HepG2 (cell line): ENCODE results near the gene ABCC3. TPM values are rescaled to one million over a fixed set of nuclear protein-coding genes. Genes with fewer than 3 reads are reported as not detected.

Experiments used
- DNMT1 ChIP-seq: sonication (generic); formaldehyde crosslinking; IDR thresholded peaks from 2 replicates; pipeline ENCODE4 v1.5.1; 2020; ENCODE audit warnings: mild to moderate bottlenecking, missing genetic modification reagents
- EHMT2 ChIP-seq: fragments of 200-600 bp; sonication (generic); IDR thresholded peaks from 2 replicates; pipeline ENCODE4 v1.7.0; 2017; ENCODE audit warnings: antibody characterized with exemption, low read depth, low read length, borderline replicate concordance
- ELF3 ChIP-seq: IDR thresholded peaks from 2 replicates; pipeline ENCODE4 v1.6.1; 2016; ENCODE audit warnings: missing genetic modification reagents, missing compliant biosample characterization
- ESRRA ChIP-seq: sonication (generic); formaldehyde crosslinking; IDR thresholded peaks from 2 replicates; pipeline ENCODE4 v1.5.1; 2020; ENCODE audit warnings: mild to moderate bottlenecking, low read depth, missing genetic modification reagents
- HNRNPL ChIP-seq: fragments of 200-400 bp; formaldehyde crosslinking; IDR thresholded peaks from 2 replicates; pipeline ENCODE4 v1.6.1; 2017; ENCODE audit warnings: mild to moderate bottlenecking, low read depth, low read length
- HOXD1 ChIP-seq: sonication (generic); formaldehyde crosslinking; IDR thresholded peaks from 2 replicates; pipeline ENCODE4 v1.5.0; 2020; ENCODE audit warnings: missing genetic modification reagents
- KAT2B ChIP-seq: fragments of 150-350 bp; IDR thresholded peaks from 2 replicates; pipeline ENCODE4 v1.6.1; 2014; ENCODE audit warnings: low read depth, low read length, borderline replicate concordance
- MEF2D ChIP-seq: sonication (generic); formaldehyde crosslinking; IDR thresholded peaks from 2 replicates; pipeline ENCODE4 v1.5.1; 2020; ENCODE audit warnings: mild to moderate bottlenecking, missing genetic modification reagents
- PTBP1 ChIP-seq: fragments of 200-400 bp; formaldehyde crosslinking; IDR thresholded peaks from 2 replicates; pipeline ENCODE4 v1.6.1; 2018; ENCODE audit warnings: low read length, low read depth; ENCODE audit not compliant: poor library complexity, severe bottlenecking
- SALL1 ChIP-seq: sonication (generic); formaldehyde crosslinking; IDR thresholded peaks from 2 replicates; pipeline ENCODE4 v1.8.0; 2022; ENCODE audit warnings: mild to moderate bottlenecking, missing genetic modification reagents
- SNAI1 ChIP-seq: sonication (generic); formaldehyde crosslinking; IDR thresholded peaks from 2 replicates; pipeline ENCODE4 v1.5.0; 2020; ENCODE audit warnings: mild to moderate bottlenecking, missing genetic modification reagents, borderline replicate concordance
- SRY ChIP-seq: sonication (generic); formaldehyde crosslinking; IDR thresholded peaks from 2 replicates; pipeline ENCODE4 v1.8.0; 2022; ENCODE audit warnings: mild to moderate bottlenecking, missing genetic modification reagents
- SYNCRIP ChIP-seq: fragments of 200-400 bp; formaldehyde crosslinking; IDR thresholded peaks from 2 replicates; pipeline ENCODE4 v1.6.1; 2018; ENCODE audit warnings: mild to moderate bottlenecking, low read depth, low read length; ENCODE audit not compliant: insufficient read depth
- TARDBP ChIP-seq: sonication (generic); formaldehyde crosslinking; IDR thresholded peaks from 2 replicates; pipeline ENCODE4 v1.8.0; 2022; ENCODE audit warnings: mild to moderate bottlenecking, missing genetic modification reagents
- TCF7 ChIP-seq: sonication (generic); IDR thresholded peaks from 2 replicates; pipeline ENCODE4 v1.6.1; 2016; ENCODE audit warnings: antibody characterized with exemption, low read depth
- ZBTB38 ChIP-seq: sonication (generic); formaldehyde crosslinking; IDR thresholded peaks from 2 replicates; pipeline ENCODE4 v1.5.1; 2020; ENCODE audit warnings: mild to moderate bottlenecking, missing genetic modification reagents
- ZFP90 ChIP-seq: sonication (generic); formaldehyde crosslinking; IDR thresholded peaks from 2 replicates; pipeline ENCODE4 v1.8.0; 2022; ENCODE audit warnings: missing genetic modification reagents, mild to moderate bottlenecking, inconsistent platforms, borderline replicate concordance
- ZNF180 ChIP-seq: sonication (generic); formaldehyde crosslinking; IDR thresholded peaks from 2 replicates; pipeline ENCODE4 v1.4.0; 2020; ENCODE audit warnings: low read depth, missing genetic modification reagents, borderline replicate concordance
- ZNF20 ChIP-seq: sonication (generic); formaldehyde crosslinking; IDR thresholded peaks from 2 replicates; pipeline ENCODE4 v1.4.0; 2020; ENCODE audit warnings: mild to moderate bottlenecking, moderate library complexity, missing genetic modification reagents
- ZNF549 ChIP-seq: sonication (generic); formaldehyde crosslinking; IDR thresholded peaks from 2 replicates; pipeline ENCODE4 v1.5.0; 2020; ENCODE audit warnings: missing genetic modification reagents
- ZNF564 ChIP-seq: sonication (generic); formaldehyde crosslinking; IDR thresholded peaks from 2 replicates; pipeline ENCODE4 v1.8.1; 2023; ENCODE audit warnings: mild to moderate bottlenecking, missing genetic modification reagents
- ZNF597 ChIP-seq: sonication (generic); formaldehyde crosslinking; IDR thresholded peaks from 2 replicates; pipeline ENCODE4 v1.5.0; 2020; ENCODE audit warnings: missing genetic modification reagents
- ZNF670 ChIP-seq: sonication (generic); formaldehyde crosslinking; IDR thresholded peaks from 2 replicates; pipeline ENCODE4 v1.8.0; 2022; ENCODE audit warnings: mild to moderate bottlenecking, missing genetic modification reagents, borderline replicate concordance
- ZNF674 ChIP-seq: sonication (generic); formaldehyde crosslinking; IDR thresholded peaks from 2 replicates; pipeline ENCODE4 v1.5.0; 2020; ENCODE audit warnings: low read depth, mild to moderate bottlenecking, missing genetic modification reagents
- polyA plus RNA-seq, 8 experiments: library from polyadenylated mRNA; depleted of rRNA in 3 of 8; stranded (reverse) in 7 of 8; unstranded in 1 of 8; fragments of >200 nt; fragmentation: Illumina TruSeq in 4 of 8; extraction: Trizol in 4 of 8; gene quantifications; 2 replicates each; pipeline versions ENCODE4 v1.2.1 to v1.2.3, GENCODE V29; 2011 to 2016; ENCODE audit warnings: low read depth in 4 of 8, missing spikeins in 1 of 8, mixed read lengths in 1 of 8; ENCODE audit not compliant: insufficient read depth in 1 of 8
- total RNA-seq, 5 experiments: library from RNA; depleted of rRNA; stranded (reverse); fragments of >200 nt; fragmentation: Illumina TruSeq; extraction: Trizol; gene quantifications; 2 replicates each; pipeline ENCODE4 v1.2.3, GENCODE V29; 2016; ENCODE audit warnings: low read depth in 1 of 5
- TF ChIP-seq, protein P1 (sequence below): sonication (generic); formaldehyde crosslinking; IDR thresholded peaks from 2 replicates; pipeline ENCODE4 v1.8.1; 2023; ENCODE audit warnings: mild to moderate bottlenecking, moderate library complexity, missing genetic modification reagents
- TF ChIP-seq, protein P2 (sequence below): IDR thresholded peaks from 2 replicates; pipeline ENCODE4 v1.6.1; 2016; ENCODE audit warnings: low read depth, control low read depth
- TF ChIP-seq, protein P3 (sequence below): IDR thresholded peaks from 2 replicates; pipeline ENCODE4 v1.6.1; 2012; ENCODE audit warnings: low read depth, low read length, improper control_type of control experiment

Gene ABCC3
- total and polyA plus RNA-seq, 2 of the 13 experiments (the other 11 are each of a cell fraction or from before 2014, with no cell fraction given), result 25.2 to 50.7 TPM

DNA sequence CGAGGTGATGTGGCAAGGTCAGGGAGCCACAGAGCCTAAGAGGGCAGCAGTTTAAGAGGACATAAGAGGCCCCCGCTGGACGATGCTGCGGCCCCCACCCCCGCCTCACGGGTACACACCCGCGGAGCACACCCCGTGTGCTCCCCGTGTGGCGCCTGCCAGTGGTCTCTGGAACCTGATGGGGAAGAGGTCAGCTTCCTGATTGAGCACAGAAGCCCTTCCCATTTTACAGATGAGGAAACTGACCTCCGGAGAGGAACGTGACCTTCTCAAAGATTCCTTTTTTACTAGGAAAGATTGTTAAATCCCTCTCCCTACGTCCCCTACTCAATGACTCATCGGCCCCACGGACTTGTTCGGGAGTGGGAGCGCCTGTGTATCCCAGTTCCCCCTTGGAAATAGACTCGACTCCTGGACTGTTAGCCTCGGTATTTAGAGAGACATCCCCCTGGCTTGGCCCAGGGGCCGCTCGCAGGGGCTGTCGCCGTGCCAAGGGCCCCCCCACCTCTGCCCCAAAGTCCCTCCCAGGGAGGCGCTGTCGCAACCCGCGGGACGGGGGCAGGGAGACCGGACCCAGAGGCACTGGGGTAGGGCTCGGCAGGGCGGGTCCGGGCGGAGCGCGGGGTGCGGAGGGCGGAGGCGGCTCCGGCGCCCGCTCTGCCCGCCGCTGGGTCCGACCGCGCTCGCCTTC lies at the start of gene ABCC3 (continued):
- TF ChIP-seq PTBP1 (no peak), TCF7 (no peak), ZNF674 (CRISPR knock-in tag) (no peak), ZNF20 (CRISPR knock-in tag) (no peak), EHMT2 (no peak), ZNF597 (CRISPR knock-in tag) (no peak), DNMT1 (CRISPR knock-in tag) (no peak), HOXD1 (CRISPR knock-in tag) (no peak), MEF2D (CRISPR knock-in tag) (no peak), SRY (CRISPR knock-in tag) (no peak), ZBTB38 (CRISPR knock-in tag) (no peak), ZNF549 (CRISPR knock-in tag) (no peak), ESRRA (peak; percentile 48; the same call in 1 of the 2 replicates), SALL1 (CRISPR knock-in tag) (peak; percentile 46), TARDBP (CRISPR knock-in tag) (no peak), KAT2B (no peak), SYNCRIP (no peak), SNAI1 (no peak), ZNF564 (peak; percentile 69; the same call in 1 of the 2 replicates), ZNF180 (CRISPR knock-in tag) (no peak), HNRNPL (peak; percentile 82), ELF3 (0 out of 2 replicates have a peak, but pooled peaks have one; percentile 45), ZFP90 (no peak), ZNF670 (0 out of 2 replicates have a peak, but pooled peaks have one; percentile 23)
- TF ChIP-seq, protein P1, sequence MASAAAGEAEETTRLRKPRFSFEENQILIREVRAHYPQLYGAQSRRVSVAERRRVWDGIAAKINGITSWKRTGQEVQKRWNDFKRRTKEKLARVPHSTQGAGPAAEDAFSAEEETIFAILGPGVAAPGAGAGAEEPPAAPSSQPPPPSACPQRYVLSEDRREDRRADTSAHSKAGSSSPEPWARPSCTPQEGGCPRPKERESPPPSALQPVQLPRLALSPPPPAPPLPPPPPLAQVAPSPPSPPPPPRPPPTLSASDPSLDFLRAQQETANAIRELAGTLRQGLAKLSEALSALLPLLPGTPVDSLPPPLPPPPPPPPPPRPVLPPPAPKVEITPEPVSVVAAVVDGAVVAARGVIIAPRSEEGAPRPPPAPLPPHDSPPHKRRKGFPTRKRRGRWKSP (CRISPR knock-in tag), result no peak
- TF ChIP-seq, protein P2, sequence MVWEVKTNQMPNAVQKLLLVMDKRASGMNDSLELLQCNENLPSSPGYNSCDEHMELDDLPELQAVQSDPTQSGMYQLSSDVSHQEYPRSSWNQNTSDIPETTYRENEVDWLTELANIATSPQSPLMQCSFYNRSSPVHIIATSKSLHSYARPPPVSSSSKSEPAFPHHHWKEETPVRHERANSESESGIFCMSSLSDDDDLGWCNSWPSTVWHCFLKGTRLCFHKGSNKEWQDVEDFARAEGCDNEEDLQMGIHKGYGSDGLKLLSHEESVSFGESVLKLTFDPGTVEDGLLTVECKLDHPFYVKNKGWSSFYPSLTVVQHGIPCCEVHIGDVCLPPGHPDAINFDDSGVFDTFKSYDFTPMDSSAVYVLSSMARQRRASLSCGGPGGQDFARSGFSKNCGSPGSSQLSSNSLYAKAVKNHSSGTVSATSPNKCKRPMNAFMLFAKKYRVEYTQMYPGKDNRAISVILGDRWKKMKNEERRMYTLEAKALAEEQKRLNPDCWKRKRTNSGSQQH, result no peak
- TF ChIP-seq, protein P3, sequence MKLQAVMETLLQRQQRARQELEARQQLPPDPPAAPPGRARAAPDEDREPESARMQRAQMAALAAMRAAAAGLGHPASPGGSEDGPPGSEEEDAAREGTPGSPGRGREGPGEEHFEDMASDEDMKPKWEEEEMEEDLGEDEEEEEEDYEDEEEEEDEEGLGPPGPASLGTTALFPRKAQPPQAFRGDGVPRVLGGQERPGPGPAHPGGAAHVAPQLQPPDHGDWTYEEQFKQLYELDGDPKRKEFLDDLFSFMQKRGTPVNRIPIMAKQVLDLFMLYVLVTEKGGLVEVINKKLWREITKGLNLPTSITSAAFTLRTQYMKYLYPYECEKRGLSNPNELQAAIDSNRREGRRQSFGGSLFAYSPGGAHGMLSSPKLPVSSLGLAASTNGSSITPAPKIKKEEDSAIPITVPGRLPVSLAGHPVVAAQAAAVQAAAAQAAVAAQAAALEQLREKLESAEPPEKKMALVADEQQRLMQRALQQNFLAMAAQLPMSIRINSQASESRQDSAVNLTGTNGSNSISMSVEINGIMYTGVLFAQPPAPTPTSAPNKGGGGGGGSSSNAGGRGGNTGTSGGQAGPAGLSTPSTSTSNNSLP, result no peak
